T-cell (primary cell): ENCODE measurements around the gene BANF2. TPM values are rescaled to one million over a fixed set of nuclear protein-coding genes. Genes with fewer than 3 reads are reported as not detected.
A peak's percentile ranks its signal among the peaks of the same experiment; 100 is the strongest.

ENCODE experiments used
- ATAC-seq, 4 experiments: fragments of 200-7000 bp in 3 of 4; fragments of 150-1000 bp in 1 of 4; cut with Tn5 transposase; replicated peaks in 1 of 4; 1 replicate in 3 of 4; 2 replicates in 1 of 4; pipeline ENCODE4 v1.10.0; 2021; ENCODE audit warnings: moderate library complexity in 3 of 4, mild to moderate bottlenecking in 2 of 4, moderate number of reproducible peaks in 1 of 4
- CTCF ChIA-PET, 2 donors: fragments of 300-600 bp; sonication (Branson Sonifier 250); formaldehyde crosslinking; loops; one replicate each; lab custom pipeline; 2022; ENCODE audit warnings: antibody characterized with exemption in 2 of 2; lab: Charles Lee
- POLR2A ChIA-PET, 2 donors: fragments of 300-600 bp; sonication (Branson Sonifier 250); formaldehyde crosslinking; loops; one replicate each; lab custom pipeline; 2022; ENCODE audit warnings: antibody characterized with exemption in 2 of 2; lab: Charles Lee
- DNase-seq, 35 experiments: peaks; one replicate each; pipeline versions ENCODE4 v3.0.0 to v3.0.0-alpha.2; 2013 to 2023
- H3K27ac ChIP-seq: one replicate; pipeline ENCODE4 v1.5.1; 2013; ENCODE audit warnings: low read length
- H3K27me3 ChIP-seq, 2 experiments: replicated peaks in 1 of 2; 1 replicate in 1 of 2; 2 replicates in 1 of 2; pipeline versions ENCODE4 v1.6.1 to v1.7.0; 2013; ENCODE audit warnings: low read length in 1 of 2, mixed read lengths in 1 of 2; ENCODE audit not compliant: control insufficient read depth in 2 of 2, insufficient read depth in 2 of 2; ENCODE audit errors: extremely low read depth in 1 of 2
- H3K36me3 ChIP-seq, 2 donors: 1 replicate in 1 of 2; 2 replicates in 1 of 2; pipeline versions ENCODE4 v1.6.1 to v1.7.0; 2013; ENCODE audit warnings: low read length in 1 of 2; ENCODE audit not compliant: control insufficient read depth in 2 of 2, insufficient read depth in 1 of 2; ENCODE audit errors: extremely low read depth in 1 of 2
- H3K4me1 ChIP-seq, 2 experiments: 1 replicate in 1 of 2; 2 replicates in 1 of 2; pipeline versions ENCODE4 v1.6.1 to v1.7.0; 2013; ENCODE audit warnings: low read length in 2 of 2, mixed read lengths in 1 of 2; ENCODE audit not compliant: insufficient read depth in 2 of 2, control insufficient read depth in 1 of 2; ENCODE audit errors: extremely low read depth in 1 of 2
- H3K4me3 ChIP-seq, 2 donors: 1 replicate in 1 of 2; 2 replicates in 1 of 2; pipeline versions ENCODE4 v1.5.1 to v1.7.0; 2013; ENCODE audit warnings: mild to moderate bottlenecking in 2 of 2, low read length in 1 of 2, moderate library complexity in 1 of 2; ENCODE audit not compliant: control insufficient read depth in 1 of 2; ENCODE audit errors: extremely low read depth in 1 of 2
- H3K9me3 ChIP-seq: 2 replicates; pipeline ENCODE4 v1.7.0; 2013
- H3K27ac Mint-ChIP-seq, 2 donors: one replicate each; pipeline ENCODE4 v1.8.0; 2020 to 2021; ENCODE audit warnings: mild to moderate bottlenecking in 2 of 2, mixed read lengths in 2 of 2
- H3K27me3 Mint-ChIP-seq, 2 donors: one replicate each; pipeline ENCODE4 v1.8.0; 2021 to 2022; ENCODE audit warnings: mixed read lengths in 2 of 2
- H3K36me3 Mint-ChIP-seq: one replicate; pipeline ENCODE4 v1.8.0; 2021; ENCODE audit warnings: mixed read lengths
- H3K4me1 Mint-ChIP-seq, 3 donors: one replicate each; pipeline ENCODE4 v1.8.0; 2020 to 2022; ENCODE audit warnings: mixed read lengths in 3 of 3, mild to moderate bottlenecking in 1 of 3
- H3K4me3 Mint-ChIP-seq, 3 donors: one replicate each; pipeline ENCODE4 v1.8.0; 2020 to 2022; ENCODE audit warnings: mild to moderate bottlenecking in 3 of 3, mixed read lengths in 3 of 3, moderate library complexity in 3 of 3
- H3K9me3 Mint-ChIP-seq, 3 donors: one replicate each; pipeline ENCODE4 v1.8.0; 2020 to 2022; ENCODE audit warnings: mixed read lengths in 3 of 3
- WGBS: methylation state at CpG from one replicate; pipeline ENCODE4 v1.1.5; 2013; ENCODE audit warnings: missing lambda C conversion rate; ENCODE audit not compliant: insufficient coverage; 5-methylcytosine and 5-hydroxymethylcytosine counted together
- total RNA-seq, 35 experiments: library from RNA in 6 of 35; stranded (reverse) in 6 of 35; fragments of 120-200 nt in 1 of 35; gene quantifications; one replicate each; pipeline versions ENCODE4 v1.2.1 to v1.2.4 and lab custom pipeline; 2013 to 2026

Gene BANF2
- total RNA-seq (not detected), total RNA-seq (lab: John Stamatoyannopoulos, UW) (0 reads per million in 29 experiments)
- total RNA-seq (2013) = not detected

GRCh38 chr20:17699931-17700351 lies at the start of gene BANF2:
BANF2 (plus strand) TSS chr20:17699966; CDS start chr20:17725026, 25,060 bp downstream.
- no peak for ATAC-seq
- H3K36me3 Mint-ChIP-seq = no peaks in the 10 kb centered on the region

GRCh38 chr20:17650301-17651128 lies 49.3 kb upstream of the BANF2 start:
- Histone ChIP-seq H3K9me3 (no peaks in the 10 kb centered on the region), H3K36me3 (peaks cover 0 to 1% of the 10 kb centered on the region in 2 donors), H3K27ac (no peak overlapping the region), H3K4me1 (peaks cover 0 to 8% of the 10 kb centered on the region in 2 experiments), H3K4me3 (no peak overlapping the region), H3K27me3 (no peaks in the 10 kb centered on the region)
- POLR2A ChIA-PET = interaction anchor here in 1 of 2 donors (0.6 kb wide), 1 partner anchor 195 kb away, joined by 8 read pairs; no protein-coding TSS in a partner anchor
- no peak overlapping the region for H3K4me3 Mint-ChIP-seq
- no peak for ATAC-seq
- peaks cover 3% of the 10 kb centered on the region for H3K36me3 Mint-ChIP-seq
- H3K27me3 Mint-ChIP-seq = no peaks in the 10 kb centered on the region
- DNase-seq = no peak
- CTCF ChIA-PET = interaction anchor here (0.5 to 1.5 kb wide), 4 partner anchors 16 to 146 kb away, joined by 3 to 5 read pairs (median 4); no protein-coding TSS in a partner anchor
- 90% methylated on average over 10 of the region's 12 CpGs for WGBS
- peaks cover 4 to 25% (median 10%) of the 10 kb centered on the region in 3 donors for H3K4me1 Mint-ChIP-seq
- H3K9me3 Mint-ChIP-seq = no peaks in the 10 kb centered on the region
- H3K27ac Mint-ChIP-seq = no peak overlapping the region

More at GRCh38 chr20:17699931-17700351, at the start of gene BANF2:
- Histone ChIP-seq H3K36me3 (no peaks in the 10 kb centered on the region), H3K4me1 (no peaks in the 10 kb centered on the region), H3K4me3 (no peak within 1 kb of the TSS), H3K27me3 (peaks cover 0 to 2% of the 10 kb centered on the region in 2 experiments), H3K9me3 (no peaks in the 10 kb centered on the region), H3K27ac (no peak within 1 kb of the TSS)
- Mint-ChIP-seq H3K4me3 (no peak within 1 kb of the TSS), H3K4me1 (no peaks in the 10 kb centered on the region), H3K9me3 (no peaks in the 10 kb centered on the region), H3K27me3 (peaks cover 0 to 5% of the 10 kb centered on the region in 2 donors), H3K27ac (no peak within 1 kb of the TSS)
- DNase-seq = no peak
- WGBS = 95% methylated on average over 3 of the region's 3 CpGs
- POLR2A ChIA-PET = no interaction called here
- CTCF ChIA-PET = interaction anchor here in 1 of 2 donors (1.2 kb wide), 1 partner anchor 17 kb away, joined by 3 read pairs; no protein-coding TSS in a partner anchor

GRCh38 chr20:17651129-17651759 lies 48.5 kb upstream of the BANF2 start:
- Mint-ChIP-seq H3K27ac (no peak overlapping the region), H3K9me3 (no peaks in the 10 kb centered on the region), H3K4me1 (peaks cover 4 to 25% (median 10%) of the 10 kb centered on the region in 3 donors), H3K36me3 (peaks cover 3% of the 10 kb centered on the region), H3K4me3 (no peak overlapping the region), H3K27me3 (no peaks in the 10 kb centered on the region)
- H3K9me3 ChIP-seq = no peaks in the 10 kb centered on the region
- POLR2A ChIA-PET = interaction anchor here in 1 of 2 donors (0.6 kb wide), 1 partner anchor 195 kb away, joined by 8 read pairs; no protein-coding TSS in a partner anchor
- peaks cover 0 to 8% of the 10 kb centered on the region in 2 experiments for H3K4me1 ChIP-seq
- WGBS = 0% methylated on average over 1 of the region's 11 CpGs
- DNase-seq (no peak), ATAC-seq (no peak)
- no peak overlapping the region for H3K27ac ChIP-seq
- no peaks in the 10 kb centered on the region for H3K27me3 ChIP-seq
- H3K4me3 ChIP-seq = no peak overlapping the region
- peaks cover 0 to 3% of the 10 kb centered on the region in 2 donors for H3K36me3 ChIP-seq
- CTCF ChIA-PET = interaction anchor here in 1 of 2 donors (0.7 kb wide), 1 partner anchor 138 kb away, joined by 3 read pairs; no protein-coding TSS in a partner anchor

- no peaks in the 10 kb centered on the region for H3K27me3 ChIP-seq
- H3K36me3 Mint-ChIP-seq = peaks cover 6% of the 10 kb centered on the region
- no peaks in the 10 kb centered on the region for H3K9me3 Mint-ChIP-seq
Measured at GRCh38 chr20:17651760-17652388, 47.9 kb upstream of the BANF2 start.

GRCh38 chr20:17652411-17652810 lies 47.4 kb upstream of the BANF2 start:
- Mint-ChIP-seq H3K4me1 (peaks cover 4 to 25% (median 10%) of the 10 kb centered on the region in 3 donors), H3K9me3 (no peaks in the 10 kb centered on the region), H3K36me3 (peaks cover 9% of the 10 kb centered on the region), H3K27me3 (no peaks in the 10 kb centered on the region), H3K27ac (no peak overlapping the region), H3K4me3 (no peak overlapping the region)
- peaks cover 0 to 3% of the 10 kb centered on the region in 2 donors for H3K36me3 ChIP-seq
- no peak overlapping the region for H3K27ac ChIP-seq
- peaks cover 0 to 8% of the 10 kb centered on the region in 2 experiments for H3K4me1 ChIP-seq
- POLR2A ChIA-PET = no interaction called here
- DNase-seq (no peak), ATAC-seq (no peak)
- H3K27me3 ChIP-seq = no peaks in the 10 kb centered on the region
- H3K9me3 ChIP-seq = no peaks in the 10 kb centered on the region
- 89% methylated on average over 10 of the region's 10 CpGs for WGBS
- no peak overlapping the region for H3K4me3 ChIP-seq
- CTCF ChIA-PET = interaction anchor here in 1 of 2 donors (0.5 kb wide), 1 partner anchor 148 kb away, joined by 4 read pairs; no protein-coding TSS in a partner anchor

More at GRCh38 chr20:17651760-17652388, 47.9 kb upstream of the BANF2 start:
- ChIA-PET POLR2A (no interaction called here), CTCF (no interaction called here)
- Histone ChIP-seq H3K9me3 (no peaks in the 10 kb centered on the region), H3K27ac (no peak overlapping the region), H3K36me3 (peaks cover 0 to 3% of the 10 kb centered on the region in 2 donors), H3K4me1 (peaks cover 0 to 8% of the 10 kb centered on the region in 2 experiments), H3K4me3 (no peak overlapping the region)
- Mint-ChIP-seq H3K27me3 (no peaks in the 10 kb centered on the region), H3K4me3 (no peak overlapping the region), H3K27ac (no peak overlapping the region), H3K4me1 (peaks cover 4 to 25% (median 10%) of the 10 kb centered on the region in 3 donors)
- DNase-seq = peak in 2 of 35 experiments; percentile 5 to 11
- peak in 1 of 4 experiments; percentile 40 for ATAC-seq
- 90% methylated on average over 1 of the region's 2 CpGs for WGBS
